DMS 273 (cell line): Measurements from ENCODE around the gene MX2.

Source experiments
- DNase-seq: peaks from one replicate; lab custom pipeline; 2025; ENCODE audit not compliant: unreplicated experiment; lab: John Stamatoyannopoulos, UW

Gene MX2

GRCh38 chr21:41363370-41364270 is 1.8 kb downstream of the MX2 start:
- no peak for DNase-seq

GRCh38 chr21:41364308-41364707 is 2.5 kb downstream of the MX2 start:
- no peak for DNase-seq

- DNase-seq: no peak
Measured at GRCh38 chr21:41365377-41366107, 3.7 kb downstream of the MX2 start.

DNA sequence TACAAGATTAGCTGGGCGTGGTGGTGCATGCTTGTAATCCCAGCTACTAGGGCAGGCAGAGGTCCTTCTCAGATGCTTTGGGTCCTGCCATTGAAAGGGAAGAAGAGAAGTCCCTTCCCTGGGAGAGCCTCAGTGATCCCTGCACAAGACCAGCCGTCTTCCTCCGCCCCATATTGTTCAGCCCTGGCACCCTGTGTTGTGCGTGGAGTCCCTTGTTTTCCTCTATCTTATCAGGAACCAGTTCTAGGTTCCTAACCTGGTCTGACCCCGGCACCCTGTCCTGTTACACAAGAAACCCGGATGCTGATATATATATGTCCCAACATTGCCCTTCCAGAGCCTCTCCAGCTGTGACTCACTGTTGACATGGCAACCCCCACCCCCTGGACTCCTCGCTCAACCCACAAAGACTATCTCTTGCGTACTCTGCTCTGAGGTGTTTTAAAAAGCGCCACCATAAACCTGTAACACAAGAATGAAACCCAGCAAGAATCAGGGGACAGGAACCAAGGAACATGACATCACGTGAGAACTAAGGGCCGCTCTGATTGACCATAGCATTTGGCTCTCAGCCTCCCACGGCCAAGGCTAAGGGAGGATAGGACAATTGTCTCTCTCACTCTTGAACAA is 4.8 kb downstream of the MX2 start:
- DNase-seq: no peak

- no peak for DNase-seq
Measured at GRCh38 chr21:41367301-41367944, 5.6 kb downstream of the MX2 start.

DNA sequence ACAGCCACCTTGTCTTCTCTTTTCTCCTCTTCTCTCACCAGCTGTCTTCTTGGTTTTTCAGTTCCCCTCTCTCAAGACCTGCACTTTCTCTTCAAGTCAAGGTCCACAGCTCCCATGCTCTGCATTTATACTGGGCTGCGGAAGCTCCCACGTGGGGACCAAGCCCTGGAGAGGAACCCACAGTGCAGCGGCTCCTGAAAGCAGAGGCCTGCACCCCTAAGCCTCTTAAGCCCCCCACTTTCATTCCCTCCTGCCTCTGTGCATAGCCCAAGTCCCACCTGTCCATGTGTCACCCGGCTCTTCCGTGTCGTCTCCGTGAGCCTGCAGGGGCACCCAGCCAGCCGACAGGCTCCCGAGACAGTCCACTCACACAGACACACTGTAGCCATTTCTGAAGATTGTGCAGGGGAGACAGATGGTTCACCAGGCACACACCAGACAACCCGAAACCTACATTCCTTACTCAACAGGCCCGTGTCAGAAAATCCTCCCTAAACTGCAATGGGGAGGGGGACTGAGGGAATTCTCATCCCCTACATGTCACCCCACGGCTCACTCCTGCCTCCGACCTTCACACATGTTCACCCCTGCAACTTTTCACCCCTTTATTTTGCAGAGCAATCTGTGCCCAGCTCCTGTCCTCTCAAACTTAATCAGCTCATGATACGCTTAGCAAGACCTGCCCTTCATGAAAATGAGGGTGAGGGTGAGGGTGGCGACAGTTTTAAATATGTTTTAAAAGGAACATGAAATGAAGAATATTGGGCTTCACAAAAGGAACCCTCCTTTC is 6.3 kb downstream of the MX2 start:
- no peak for DNase-seq

DNA sequence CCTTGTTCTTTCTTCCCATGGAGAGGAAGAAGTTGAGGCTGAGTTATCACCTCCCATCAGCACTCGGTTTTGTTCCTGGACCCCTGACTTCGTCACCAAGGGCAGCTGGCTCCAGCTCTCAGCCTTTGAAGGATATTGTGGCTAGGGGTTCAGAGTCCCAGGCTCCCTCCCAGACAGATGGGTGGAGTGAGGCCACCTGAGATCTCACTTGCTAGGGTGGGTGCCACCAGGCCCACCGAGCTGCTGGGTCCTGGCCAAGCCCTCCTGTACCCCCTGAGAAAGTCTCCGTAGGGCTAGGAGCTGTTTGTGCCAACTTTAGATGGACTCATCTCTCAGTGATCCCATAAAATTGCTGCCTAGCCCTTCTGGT is 6.9 kb downstream of the MX2 start:
- DNase-seq: no peak

- peak; percentile 53 for DNase-seq
Measured at GRCh38 chr21:41369105-41369919, 7.5 kb downstream of the MX2 start.

DNA sequence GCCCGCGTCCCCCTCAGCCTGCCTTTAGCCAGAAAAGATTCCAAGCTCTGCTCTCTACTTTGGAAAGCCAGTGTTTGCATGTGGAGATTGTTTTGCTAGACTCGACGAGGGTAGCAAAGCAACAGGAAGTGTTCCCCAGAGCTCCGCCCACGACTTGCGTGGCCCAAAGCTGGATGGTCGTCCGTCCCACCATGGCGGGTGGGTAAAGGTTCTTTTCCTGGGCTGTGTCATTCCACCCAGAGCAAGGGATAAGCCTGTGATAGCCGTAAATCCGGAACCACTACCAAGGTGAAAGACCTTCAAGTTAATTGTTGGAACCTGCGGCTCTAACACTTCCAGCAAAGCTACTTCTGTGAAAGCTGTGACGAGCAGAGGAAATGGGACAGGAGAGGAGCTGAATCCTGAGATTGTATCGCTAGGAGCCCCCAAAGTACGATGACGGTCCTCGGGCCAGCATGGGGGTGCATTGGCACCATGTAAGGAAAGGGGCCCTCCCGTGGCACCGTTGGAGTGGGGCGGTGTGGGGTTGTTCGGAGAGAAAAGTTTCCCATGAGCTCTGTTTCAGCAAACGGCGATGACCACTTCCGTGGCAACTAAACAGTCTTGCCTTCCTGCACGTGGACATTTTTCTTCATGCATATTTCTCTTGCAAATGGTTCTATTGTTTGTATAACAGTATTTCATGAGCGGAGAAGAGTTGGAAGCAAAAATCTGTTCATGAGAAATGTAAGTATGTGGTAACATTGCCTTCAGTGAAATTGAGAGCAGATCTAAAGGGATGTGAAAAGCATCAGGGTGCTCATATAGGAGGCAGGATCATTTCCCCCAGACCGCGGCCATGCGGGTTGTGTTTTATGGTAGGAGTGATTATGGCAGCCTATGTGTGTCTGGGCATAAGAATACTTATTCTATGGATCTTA is 8.4 kb downstream of the MX2 start:
- no peak for DNase-seq

DNA sequence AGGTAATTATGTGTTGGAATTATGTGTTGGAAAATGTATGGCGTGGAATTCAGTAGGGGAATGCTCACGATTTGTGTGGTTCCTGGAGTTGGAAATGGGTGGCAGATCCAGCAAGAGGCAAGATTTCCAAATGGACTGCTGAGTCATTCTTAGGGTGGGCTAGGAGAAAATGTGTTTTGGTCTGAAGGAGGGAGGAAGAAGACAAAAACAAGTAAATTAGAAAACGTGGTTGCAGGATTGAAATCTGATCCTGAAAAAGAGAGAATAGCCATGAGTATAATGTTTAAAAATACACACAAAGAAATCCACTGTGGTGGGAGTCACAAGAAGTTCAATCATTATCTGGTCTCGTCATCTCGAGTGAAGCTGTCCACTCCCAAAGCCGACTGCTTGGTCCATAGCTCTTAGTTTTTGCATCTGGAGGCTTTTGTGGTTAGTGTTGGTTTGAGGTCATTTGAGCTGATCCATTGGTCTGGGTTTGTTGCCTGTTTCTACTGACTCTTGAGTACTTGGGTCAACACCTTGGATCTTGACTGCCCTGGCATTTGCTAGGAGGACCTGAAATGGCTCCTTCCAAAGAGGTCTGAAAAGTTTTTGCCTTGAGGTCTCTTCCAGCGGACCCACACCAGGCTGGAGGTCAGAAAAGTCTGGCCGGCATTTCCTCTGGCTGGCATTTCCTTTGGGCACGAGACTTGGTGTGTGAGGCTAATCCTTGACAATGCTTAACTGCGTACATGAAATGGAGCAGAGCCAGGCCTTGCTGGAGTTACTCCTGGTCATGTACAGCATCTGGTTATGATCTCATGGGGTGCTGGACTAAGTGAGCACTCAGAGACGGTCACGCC is 9.2 kb downstream of the MX2 start:
- no peak for DNase-seq

DNA sequence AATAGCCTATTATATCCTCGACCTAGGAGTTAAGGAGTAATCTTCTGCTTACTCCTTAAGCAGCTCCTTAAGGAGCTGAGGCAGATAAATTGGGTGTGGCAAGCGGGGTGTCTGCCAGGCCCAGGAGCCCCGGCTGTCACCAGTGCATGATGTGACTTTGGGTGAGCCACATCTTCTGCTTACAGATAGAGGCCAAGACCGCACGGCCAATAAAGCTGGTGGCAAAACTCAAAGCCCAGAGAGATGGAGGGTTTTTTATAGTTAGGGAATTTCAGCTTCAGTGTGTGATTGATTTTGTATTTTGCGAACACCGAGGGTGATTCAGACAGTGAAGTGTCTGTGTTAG is 9.8 kb downstream of the MX2 start:
- DNase-seq: no peak

GRCh38 chr21:41373253-41373652 is 11.4 kb downstream of the MX2 start:
- no peak for DNase-seq

DNA sequence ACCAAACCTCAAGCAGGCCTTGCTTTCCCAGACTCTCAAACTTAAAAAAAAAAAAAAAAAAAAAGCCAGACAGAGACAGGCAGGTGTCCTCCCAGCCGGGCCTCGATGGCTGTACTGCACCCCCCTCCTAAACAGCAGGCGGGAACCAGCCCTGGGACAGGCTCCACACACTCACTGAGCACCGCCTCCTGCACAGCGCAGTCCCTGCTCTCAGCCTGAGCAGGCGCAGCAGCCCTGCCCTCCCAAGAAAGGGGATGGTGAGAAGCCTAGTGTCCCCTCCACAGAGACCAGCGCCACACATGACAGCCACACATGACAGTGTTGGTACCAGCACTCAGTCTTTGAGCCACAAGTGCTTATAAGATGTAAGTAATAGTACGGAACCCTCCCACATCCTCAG is 11.9 kb downstream of the MX2 start:
- no peak for DNase-seq

DNA sequence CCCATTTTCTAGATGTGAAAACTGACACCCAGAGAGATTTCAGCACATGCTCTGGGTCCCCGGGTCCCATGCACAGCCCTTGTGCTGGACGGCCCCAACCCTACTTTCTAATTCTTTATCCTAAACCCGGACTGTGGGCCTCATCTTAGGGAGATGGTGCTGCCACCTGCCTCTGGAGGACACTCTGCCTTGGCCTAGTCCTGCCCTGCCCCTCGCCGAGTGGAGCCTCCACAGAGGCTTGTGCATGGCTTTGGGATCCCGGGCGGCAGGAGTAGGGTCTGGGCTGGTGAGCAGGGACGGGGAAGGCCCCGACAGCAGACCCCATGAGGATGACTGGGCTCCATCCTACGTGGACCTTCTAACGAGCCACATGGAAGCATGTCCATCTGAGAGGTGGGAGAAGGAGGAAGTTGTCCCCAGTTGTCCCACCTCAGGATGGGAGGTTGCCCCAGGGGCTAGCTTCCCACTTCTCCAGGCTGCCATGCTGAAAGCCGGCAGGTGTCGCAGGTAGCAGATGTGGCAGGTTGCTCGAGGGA is 12.4 kb downstream of the MX2 start:
- DNase-seq: no peak

- DNase-seq: no peak
Measured at GRCh38 chr21:41374867-41375533, 13.2 kb downstream of the MX2 start.

- DNase-seq: no peak
Measured at GRCh38 chr21:41375875-41376274, 14.0 kb downstream of the MX2 start.

DNA sequence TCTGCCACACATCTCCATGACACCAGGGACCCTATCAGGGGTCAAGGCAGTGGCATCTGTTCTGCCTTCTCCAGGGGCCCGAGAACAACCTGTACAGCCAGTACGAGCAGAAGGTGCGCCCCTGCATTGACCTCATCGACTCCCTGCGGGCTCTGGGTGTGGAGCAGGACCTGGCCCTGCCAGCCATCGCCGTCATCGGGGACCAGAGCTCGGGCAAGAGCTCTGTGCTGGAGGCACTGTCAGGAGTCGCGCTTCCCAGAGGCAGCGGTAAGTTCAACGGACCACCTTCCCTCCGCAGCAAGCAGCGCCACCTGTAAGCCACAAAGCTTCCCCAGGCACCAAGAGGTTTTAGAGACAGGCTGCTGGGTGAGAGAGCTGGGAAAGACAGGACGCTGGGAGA is 15.9 kb downstream of the MX2 start:
- DNase-seq: no peak
